GM18868 (cell line): Measurements from ENCODE around the gene RNPEP.
A peak's percentile ranks its signal among the peaks of the same experiment; 100 is the strongest.
"Not testable (repeated sequence)": the region's sequence is repeated elsewhere in the genome, so short reads cannot be mapped to it uniquely, and the experiment has no call there.

ENCODE experiments used
- ATAC-seq: cut with Tn5 transposase; IDR thresholded peaks from one replicate; pipeline ENCODE4 v1.9.1; 2021; ENCODE audit warnings: mild to moderate bottlenecking, moderate library complexity; ENCODE audit not compliant: unreplicated experiment

Gene RNPEP

GRCh38 chr1:202009326-202010179 lies 27.1 kb downstream of the RNPEP start:
- ATAC-seq, result no peak

GRCh38 chr1:202010180-202011015 lies 27.9 kb downstream of the RNPEP start, which contains the start of gene ELF3:
ELF3 (plus strand) TSS chr1:202010587; CDS start chr1:202011137, 550 bp downstream.
- ATAC-seq, result peak; percentile 66

GRCh38 chr1:202011994-202012393 lies 29.5 kb downstream of the RNPEP start:
- ATAC-seq, result no peak

GRCh38 chr1:202012544-202013478 lies 30.4 kb downstream of the RNPEP start:
- ATAC-seq, result no peak

GRCh38 chr1:202013603-202014002 lies 31.2 kb downstream of the RNPEP start:
- no peak for ATAC-seq

GRCh38 chr1:202014060-202014459 lies 31.6 kb downstream of the RNPEP start:
- ATAC-seq, result no peak

- ATAC-seq, result no peak
These were observed 32.6 kb downstream of the RNPEP start for GRCh38 chr1:202014915-202015661.

GRCh38 chr1:202015662-202015937 lies 33.2 kb downstream of the RNPEP start:
- no peak for ATAC-seq

GRCh38 chr1:202016022-202016810 lies 33.8 kb downstream of the RNPEP start:
- no peak for ATAC-seq

GRCh38 chr1:202016811-202017748 lies 34.6 kb downstream of the RNPEP start:
- no peak for ATAC-seq

GRCh38 chr1:202017749-202018467 lies 35.5 kb downstream of the RNPEP start:
- no peak for ATAC-seq

- no peak for ATAC-seq
These were observed 36.2 kb downstream of the RNPEP start for GRCh38 chr1:202018468-202019234.

GRCh38 chr1:202019235-202019558 lies 36.7 kb downstream of the RNPEP start:
- not testable (repeated sequence) for ATAC-seq

- ATAC-seq, result no peak
These were observed 40.6 kb downstream of the RNPEP start for GRCh38 chr1:202023001-202023433.

GRCh38 chr1:202029171-202029665 lies 46.8 kb downstream of the RNPEP start:
- ATAC-seq, result no peak

- no peak for ATAC-seq
These were observed 47.3 kb downstream of the RNPEP start for GRCh38 chr1:202029727-202030126.

GRCh38 chr1:202031796-202032195 lies 49.3 kb downstream of the RNPEP start:
- ATAC-seq, result no peak
